GM18508 (cell line): ENCODE data around the gene RNU6-1.

Experiments
- ATAC-seq: cut with Tn5 transposase; IDR thresholded peaks from one replicate; pipeline ENCODE4 v1.9.1; 2021; ENCODE audit warnings: moderate number of reproducible peaks; ENCODE audit not compliant: insufficient read depth, unreplicated experiment

RNU6-1 gene

GRCh38 chr15:67803996-67804843 lies 35.6 kb downstream of the RNU6-1 start:
- no peak for ATAC-seq

- no peak for ATAC-seq
These were observed 36.5 kb downstream of the RNU6-1 start for GRCh38 chr15:67803299-67803698.

- no peak for ATAC-seq
These were observed 37.6 kb downstream of the RNU6-1 start for GRCh38 chr15:67801926-67802914.

- no peak for ATAC-seq
These were observed 38.7 kb downstream of the RNU6-1 start for GRCh38 chr15:67801142-67801541.

GRCh38 chr15:67799801-67800205 lies 40.0 kb downstream of the RNU6-1 start:
- ATAC-seq: no peak

- ATAC-seq: no peak
These were observed 43.4 kb downstream of the RNU6-1 start for GRCh38 chr15:67796196-67797127.

- ATAC-seq: no peak
These were observed 44.8 kb downstream of the RNU6-1 start for GRCh38 chr15:67794832-67795574.

- no peak for ATAC-seq
These were observed 47.4 kb downstream of the RNU6-1 start for GRCh38 chr15:67792250-67792942.

GRCh38 chr15:67790610-67791319 lies 49.1 kb downstream of the RNU6-1 start:
- no peak for ATAC-seq
